Gastroesophageal sphincter (tissue), 4 donors: ENCODE results near the gene CRPPA. TPM values are rescaled to one million over a fixed set of nuclear protein-coding genes. Genes with fewer than 3 reads are reported as not detected.

ENCODE experiments used
- ATAC-seq: fragments of 150-250 bp; one replicate; pipeline ENCODE4 v1.9.1; 2016; ENCODE audit warnings: mild to moderate bottlenecking, moderate library complexity
- H3K27ac ChIP-seq, 4 donors: fragments of 200-600 bp; sonication (generic) in 3 of 4; 1 replicate in 3 of 4; 2 replicates in 1 of 4; pipeline ENCODE4 v1.5.1; 2016 to 2019
- H3K27me3 ChIP-seq: fragments of 200-600 bp; sonication (generic); one replicate; pipeline ENCODE4 v1.5.1; 2019
- H3K36me3 ChIP-seq, 2 donors: fragments of 200-600 bp; sonication (generic); one replicate each; pipeline ENCODE4 v1.5.1; 2019; ENCODE audit warnings: control low read depth in 1 of 2
- H3K4me1 ChIP-seq, 3 donors: fragments of 200-600 bp; sonication (generic); 1 replicate in 2 of 3; 2 replicates in 1 of 3; pipeline ENCODE4 v1.5.1; 2016 to 2019; ENCODE audit warnings: control low read depth in 2 of 3
- H3K4me3 ChIP-seq, 2 donors: fragments of 200-600 bp; sonication (generic); one replicate each; pipeline ENCODE4 v1.5.1; 2019; ENCODE audit warnings: mild to moderate bottlenecking in 1 of 2, moderate library complexity in 1 of 2
- H3K9me3 ChIP-seq, 3 donors: fragments of 200-600 bp; sonication (generic); one replicate each; pipeline ENCODE4 v1.5.1; 2017 to 2019; ENCODE audit warnings: control low read depth in 2 of 3
- EP300 ChIP-seq: sonication (generic); formaldehyde crosslinking; IDR thresholded peaks from one replicate; pipeline ENCODE4 v1.6.1; 2017; ENCODE audit warnings: antibody characterized with exemption, mild to moderate bottlenecking
- POLR2A ChIP-seq, 2 donors: fragments of 450-650 bp; IDR thresholded peaks; one replicate each; pipeline ENCODE4 v1.6.1; 2017; ENCODE audit warnings: antibody characterized with exemption in 2 of 2, mild to moderate bottlenecking in 2 of 2, moderate library complexity in 1 of 2
- POLR2AphosphoS5 ChIP-seq: sonication (generic); formaldehyde crosslinking; IDR thresholded peaks from one replicate; pipeline ENCODE4 v1.6.1; 2017; ENCODE audit warnings: antibody characterized with exemption
- WGBS, 2 donors: methylation state at CpG; one replicate each; pipeline ENCODE4 v1.1.5; 2018; ENCODE audit warnings: low coverage in 1 of 2; 5-methylcytosine and 5-hydroxymethylcytosine counted together
- total RNA-seq, 4 donors: library from RNA; depleted of rRNA; stranded (reverse); fragments of >200 nt; gene quantifications; one replicate each; pipeline ENCODE4 v1.1.0, GENCODE V29; 2016
- TF ChIP-seq, protein P1 (sequence below), 4 experiments: fragments of 200-600 bp in 2 of 4; fragments of 450-650 bp in 2 of 4; sonication (generic) in 1 of 4; IDR thresholded peaks; one replicate each; pipeline ENCODE4 v1.5.1; 2017 to 2019; ENCODE audit warnings: antibody characterized with exemption in 4 of 4, mild to moderate bottlenecking in 2 of 4, moderate library complexity in 2 of 4

The CRPPA gene
- total RNA-seq, 4 donors from 2014 or later, result 1.8 to 4.7 (median 3.7) TPM

DNA sequence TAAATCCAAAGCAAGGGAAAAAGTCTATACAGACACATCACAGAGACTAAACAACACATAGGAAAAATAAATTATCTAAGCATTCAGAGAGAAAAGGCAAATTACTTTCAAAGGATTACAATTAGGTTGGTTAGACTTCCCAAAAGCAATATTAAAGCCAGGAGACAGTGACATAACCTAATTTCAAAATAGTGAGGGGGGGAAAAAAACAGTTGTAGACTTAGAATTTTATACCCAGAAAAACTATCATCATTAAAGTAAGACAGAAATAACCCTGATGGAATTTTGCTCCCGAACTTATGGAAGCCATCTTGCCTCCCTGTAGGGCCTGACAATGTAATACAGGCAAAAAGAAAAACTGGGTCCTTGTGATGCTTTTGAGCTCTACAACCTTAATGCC lies 18.4 kb downstream of the CRPPA start:
- Histone ChIP-seq H3K4me1 (no peaks in the 10 kb centered on the region), H3K36me3 (peaks cover 0 to 11% of the 10 kb centered on the region in 2 donors), H3K4me3 (no peak overlapping the region), H3K27ac (no peak overlapping the region), H3K9me3 (peaks cover 0 to 22% (median 0%) of the 10 kb centered on the region in 3 donors), H3K27me3 (no peaks in the 10 kb centered on the region)
- 88 to 100% methylated on average over 1 of the region's 1 CpG for WGBS, 2 donors
- no peak for TF ChIP-seq POLR2AphosphoS5
- TF ChIP-seq, protein P1, sequence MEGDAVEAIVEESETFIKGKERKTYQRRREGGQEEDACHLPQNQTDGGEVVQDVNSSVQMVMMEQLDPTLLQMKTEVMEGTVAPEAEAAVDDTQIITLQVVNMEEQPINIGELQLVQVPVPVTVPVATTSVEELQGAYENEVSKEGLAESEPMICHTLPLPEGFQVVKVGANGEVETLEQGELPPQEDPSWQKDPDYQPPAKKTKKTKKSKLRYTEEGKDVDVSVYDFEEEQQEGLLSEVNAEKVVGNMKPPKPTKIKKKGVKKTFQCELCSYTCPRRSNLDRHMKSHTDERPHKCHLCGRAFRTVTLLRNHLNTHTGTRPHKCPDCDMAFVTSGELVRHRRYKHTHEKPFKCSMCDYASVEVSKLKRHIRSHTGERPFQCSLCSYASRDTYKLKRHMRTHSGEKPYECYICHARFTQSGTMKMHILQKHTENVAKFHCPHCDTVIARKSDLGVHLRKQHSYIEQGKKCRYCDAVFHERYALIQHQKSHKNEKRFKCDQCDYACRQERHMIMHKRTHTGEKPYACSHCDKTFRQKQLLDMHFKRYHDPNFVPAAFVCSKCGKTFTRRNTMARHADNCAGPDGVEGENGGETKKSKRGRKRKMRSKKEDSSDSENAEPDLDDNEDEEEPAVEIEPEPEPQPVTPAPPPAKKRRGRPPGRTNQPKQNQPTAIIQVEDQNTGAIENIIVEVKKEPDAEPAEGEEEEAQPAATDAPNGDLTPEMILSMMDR (IDR thresholded peaks at IDR 0.05), result no peak
- TF ChIP-seq POLR2A (IDR thresholded peaks at IDR 0.05), result no peak
- TF ChIP-seq EP300, result no peak
- no peak for ATAC-seq

DNA sequence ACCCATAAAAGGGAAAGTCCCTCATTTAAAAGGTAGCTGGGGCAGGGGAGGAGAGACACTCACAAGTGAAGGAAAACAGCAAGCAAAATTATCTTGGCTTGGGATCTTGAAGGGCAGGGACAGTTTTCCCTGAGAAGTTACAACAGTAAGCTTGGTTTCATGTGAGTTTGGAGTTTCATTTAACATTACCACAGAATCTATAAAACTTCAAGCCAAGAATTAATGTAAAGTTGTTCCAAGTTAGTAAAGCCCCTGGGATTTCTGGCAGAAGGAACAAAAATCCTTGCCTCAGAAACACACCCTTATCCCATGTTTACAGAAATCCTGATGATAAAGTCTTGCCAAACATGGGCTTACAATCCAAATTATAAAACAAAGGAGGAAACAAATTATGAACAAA lies 19.2 kb downstream of the CRPPA start:
- TF ChIP-seq EP300 (no peak), POLR2A (IDR thresholded peaks at IDR 0.05) (no peak), POLR2AphosphoS5 (no peak)
- TF ChIP-seq, protein P1 (IDR thresholded peaks at IDR 0.05), result no peak
- ATAC-seq, result no peak
- no peaks in the 10 kb centered on the region for H3K4me1 ChIP-seq

DNA sequence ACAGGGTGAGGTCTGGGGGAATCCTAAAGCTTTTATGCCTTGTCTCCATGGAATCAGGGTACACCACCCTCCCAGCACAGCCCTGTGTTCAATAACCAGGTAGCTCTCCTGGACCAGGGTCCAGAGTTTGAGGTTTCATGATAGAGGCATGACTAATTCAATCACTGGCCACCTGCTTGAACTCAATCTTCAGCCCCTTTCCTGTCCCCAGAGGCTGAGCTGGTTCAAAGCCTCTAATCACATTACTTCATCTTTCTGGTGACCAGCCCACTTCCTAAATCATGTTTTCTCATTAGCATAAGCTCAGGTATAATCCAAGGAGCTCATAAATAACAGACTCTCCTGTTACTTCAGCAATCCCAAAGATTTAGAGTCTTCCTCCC lies 20.5 kb downstream of the CRPPA start:
- Histone ChIP-seq H3K9me3 (peaks cover 0 to 22% (median 0%) of the 10 kb centered on the region in 3 donors), H3K27ac (no peak overlapping the region), H3K36me3 (peaks cover 0 to 11% of the 10 kb centered on the region in 2 donors), H3K4me1 (no peaks in the 10 kb centered on the region), H3K4me3 (no peak overlapping the region), H3K27me3 (no peaks in the 10 kb centered on the region)
- ATAC-seq, result no peak
- TF ChIP-seq POLR2A (IDR thresholded peaks at IDR 0.05) (no peak), EP300 (no peak), POLR2AphosphoS5 (no peak)
- TF ChIP-seq, protein P1 (IDR thresholded peaks at IDR 0.05), result no peak

More for the DNA sequence above, 19.2 kb downstream of the CRPPA start:
- no peaks in the 10 kb centered on the region for H3K27me3 ChIP-seq
- no peak overlapping the region for H3K4me3 ChIP-seq
- peaks cover 0 to 22% (median 0%) of the 10 kb centered on the region in 3 donors for H3K9me3 ChIP-seq
- no peak overlapping the region for H3K27ac ChIP-seq
- H3K36me3 ChIP-seq, result peaks cover 0 to 11% of the 10 kb centered on the region in 2 donors

DNA sequence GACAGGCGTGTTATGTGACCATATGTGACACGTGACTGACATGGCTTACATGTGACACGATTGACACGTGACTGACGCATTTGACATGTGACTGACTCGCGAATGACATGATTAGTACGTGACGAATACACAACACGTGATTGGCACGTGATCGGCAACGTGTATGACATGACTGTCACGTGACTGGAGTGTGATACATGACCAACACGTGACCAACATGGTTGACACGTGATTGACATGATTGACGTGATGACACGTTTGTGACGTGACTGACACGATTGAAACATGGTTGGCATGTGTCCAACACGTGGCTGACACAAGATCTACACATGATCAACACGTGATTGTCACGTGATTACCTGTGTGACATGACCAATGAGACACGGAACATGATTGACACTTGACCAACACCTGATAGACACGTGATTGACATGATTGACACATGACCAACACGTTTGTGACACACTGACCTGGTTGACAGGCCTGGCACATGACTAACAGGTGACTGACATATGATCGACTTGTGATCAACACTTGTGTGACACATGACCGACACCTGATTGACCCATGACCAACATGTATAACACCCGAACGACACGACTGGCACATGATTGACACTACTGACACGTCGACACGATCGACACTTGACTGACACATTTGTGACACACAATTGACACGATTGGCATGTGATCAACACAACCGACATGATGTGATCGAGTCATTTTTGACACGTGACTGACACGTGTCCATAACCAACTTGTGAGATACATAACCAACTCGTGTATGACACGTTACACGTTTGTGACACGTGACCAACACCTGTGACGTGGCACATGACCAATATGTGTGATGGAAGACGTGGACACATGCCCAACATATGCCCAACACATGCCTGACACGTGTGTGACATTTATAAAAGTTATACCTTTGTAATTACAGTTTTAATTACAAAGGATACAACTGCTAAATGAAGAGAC lies 21.1 kb downstream of the CRPPA start:
- Histone ChIP-seq H3K27me3 (no peaks in the 10 kb centered on the region), H3K4me1 (no peaks in the 10 kb centered on the region), H3K27ac (no peak overlapping the region), H3K4me3 (no peak overlapping the region), H3K9me3 (peaks cover 0 to 22% (median 0%) of the 10 kb centered on the region in 3 donors), H3K36me3 (peaks cover 0 to 11% of the 10 kb centered on the region in 2 donors)
- 92 to 93% methylated on average over 31 to 46 of the region's 47 CpGs for WGBS, 2 donors
- TF ChIP-seq EP300 (no peak), POLR2AphosphoS5 (peak; percentile 95)
- ATAC-seq, result no peak

DNA sequence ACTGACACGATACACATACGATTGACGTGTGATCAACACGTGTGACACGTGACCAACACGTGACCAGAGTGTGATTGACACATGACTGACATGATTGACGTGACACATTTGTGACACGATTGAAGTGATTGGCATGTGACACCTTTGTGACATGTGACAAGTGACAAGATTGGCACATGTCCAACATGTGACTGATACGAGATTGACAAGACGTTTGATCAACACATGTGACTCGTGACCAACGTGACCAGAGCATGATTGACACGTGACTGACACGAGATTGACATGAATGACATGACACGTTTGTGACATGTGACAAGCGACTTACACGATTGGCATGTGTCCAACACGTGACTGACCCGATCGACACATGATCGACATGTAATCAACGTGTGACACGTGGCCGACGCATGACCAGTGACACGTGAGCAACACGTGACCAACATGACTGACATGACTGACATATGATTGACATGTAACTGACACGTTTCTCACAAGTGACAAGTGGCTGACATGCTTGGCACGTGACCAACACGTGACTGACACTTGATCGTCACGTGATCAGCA lies 22.0 kb downstream of the CRPPA start:
- peaks cover 0 to 22% (median 0%) of the 10 kb centered on the region in 3 donors for H3K9me3 ChIP-seq
- no peaks in the 10 kb centered on the region for H3K27me3 ChIP-seq
- no peak overlapping the region for H3K27ac ChIP-seq
- TF ChIP-seq POLR2A (IDR thresholded peaks at IDR 0.05) (no peak), POLR2AphosphoS5 (peak; percentile 100)
- no peaks in the 10 kb centered on the region for H3K4me1 ChIP-seq
- 93 to 94% methylated on average over 20 to 32 of the region's 32 CpGs for WGBS, 2 donors
- ATAC-seq, result no peak
- H3K36me3 ChIP-seq, result peaks cover 0 to 11% of the 10 kb centered on the region in 2 donors
- no peak overlapping the region for H3K4me3 ChIP-seq
